ENCODE measurements around the gene USP28.

- TF ChIP-seq, protein P1, sequence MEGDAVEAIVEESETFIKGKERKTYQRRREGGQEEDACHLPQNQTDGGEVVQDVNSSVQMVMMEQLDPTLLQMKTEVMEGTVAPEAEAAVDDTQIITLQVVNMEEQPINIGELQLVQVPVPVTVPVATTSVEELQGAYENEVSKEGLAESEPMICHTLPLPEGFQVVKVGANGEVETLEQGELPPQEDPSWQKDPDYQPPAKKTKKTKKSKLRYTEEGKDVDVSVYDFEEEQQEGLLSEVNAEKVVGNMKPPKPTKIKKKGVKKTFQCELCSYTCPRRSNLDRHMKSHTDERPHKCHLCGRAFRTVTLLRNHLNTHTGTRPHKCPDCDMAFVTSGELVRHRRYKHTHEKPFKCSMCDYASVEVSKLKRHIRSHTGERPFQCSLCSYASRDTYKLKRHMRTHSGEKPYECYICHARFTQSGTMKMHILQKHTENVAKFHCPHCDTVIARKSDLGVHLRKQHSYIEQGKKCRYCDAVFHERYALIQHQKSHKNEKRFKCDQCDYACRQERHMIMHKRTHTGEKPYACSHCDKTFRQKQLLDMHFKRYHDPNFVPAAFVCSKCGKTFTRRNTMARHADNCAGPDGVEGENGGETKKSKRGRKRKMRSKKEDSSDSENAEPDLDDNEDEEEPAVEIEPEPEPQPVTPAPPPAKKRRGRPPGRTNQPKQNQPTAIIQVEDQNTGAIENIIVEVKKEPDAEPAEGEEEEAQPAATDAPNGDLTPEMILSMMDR (IDR thresholded peaks at IDR 0.05; ENCODE audit: insufficient read depth, low read depth, low read length) = no peak
- TF ChIP-seq EZH2 (IDR thresholded peaks at IDR 0.05; ENCODE audit: insufficient read depth, low read length) = no peak
These were observed 45.6 kb downstream of the USP28 start for GRCh38 chr11:113829751-113830150.
